Activated naive CD8-positive, alpha-beta T cell treated with anti-CD3 and anti-CD28 coated beads, Interleukin-2, amount 50 U/mL, for 24 hours (primary cell): ENCODE results near the gene FLT1.

Experiments used
- ATAC-seq: fragments of 150-1000 bp; cut with Tn5 transposase; one replicate; pipeline ENCODE4 v1.10.0; 2021
- DNase-seq: peaks from one replicate; pipeline ENCODE4 v3.0.0; 2021
- H3K27ac Mint-ChIP-seq: one replicate; pipeline ENCODE4 v1.8.0; 2021; ENCODE audit warnings: mild to moderate bottlenecking, mixed read lengths
- H3K27me3 Mint-ChIP-seq: one replicate; pipeline ENCODE4 v1.8.0; 2021; ENCODE audit warnings: mixed read lengths
- H3K36me3 Mint-ChIP-seq: one replicate; pipeline ENCODE4 v1.8.0; 2021; ENCODE audit warnings: low read depth, mixed read lengths
- H3K4me1 Mint-ChIP-seq: one replicate; pipeline ENCODE4 v1.8.0; 2021; ENCODE audit warnings: mixed read lengths
- H3K4me3 Mint-ChIP-seq: one replicate; pipeline ENCODE4 v1.8.0; 2021; ENCODE audit warnings: mild to moderate bottlenecking, moderate library complexity, mixed read lengths
- H3K9me3 Mint-ChIP-seq: one replicate; pipeline ENCODE4 v1.8.0; 2021; ENCODE audit warnings: mixed read lengths

The FLT1 gene

GRCh38 chr13:28340272-28340793 lies 154.6 kb downstream of the FLT1 start:
- Mint-ChIP-seq H3K27ac (no peak overlapping the region), H3K4me1 (peaks cover 5% of the 10 kb centered on the region), H3K4me3 (no peak overlapping the region), H3K36me3 (no peaks in the 10 kb centered on the region), H3K27me3 (no peaks in the 10 kb centered on the region), H3K9me3 (no peaks in the 10 kb centered on the region)
- ATAC-seq, result no peak
- DNase-seq, result no peak

- H3K36me3 Mint-ChIP-seq, result no peaks in the 10 kb centered on the region
- H3K27ac Mint-ChIP-seq, result no peak overlapping the region
- no peak for DNase-seq
- ATAC-seq, result no peak
- no peaks in the 10 kb centered on the region for H3K9me3 Mint-ChIP-seq
- H3K27me3 Mint-ChIP-seq, result no peaks in the 10 kb centered on the region
- H3K4me1 Mint-ChIP-seq, result peaks cover 5% of the 10 kb centered on the region
- no peak overlapping the region for H3K4me3 Mint-ChIP-seq
Measured at GRCh38 chr13:28339419-28339818, 155.5 kb downstream of the FLT1 start.

GRCh38 chr13:28338742-28339141 lies 156.2 kb downstream of the FLT1 start:
- Mint-ChIP-seq H3K27me3 (no peaks in the 10 kb centered on the region), H3K36me3 (no peaks in the 10 kb centered on the region), H3K27ac (no peak overlapping the region), H3K4me1 (peaks cover 5% of the 10 kb centered on the region), H3K9me3 (no peaks in the 10 kb centered on the region), H3K4me3 (no peak overlapping the region)
- ATAC-seq (no peak), DNase-seq (no peak)

GRCh38 chr13:28338006-28338574 lies 156.8 kb downstream of the FLT1 start:
- no peaks in the 10 kb centered on the region for H3K36me3 Mint-ChIP-seq
- no peak overlapping the region for H3K27ac Mint-ChIP-seq
- no peak for ATAC-seq
- peaks cover 5% of the 10 kb centered on the region for H3K4me1 Mint-ChIP-seq
- no peaks in the 10 kb centered on the region for H3K27me3 Mint-ChIP-seq
- no peaks in the 10 kb centered on the region for H3K9me3 Mint-ChIP-seq
- DNase-seq, result no peak
- no peak overlapping the region for H3K4me3 Mint-ChIP-seq

- H3K27me3 Mint-ChIP-seq, result no peaks in the 10 kb centered on the region
- peaks cover 5% of the 10 kb centered on the region for H3K4me1 Mint-ChIP-seq
- no peak overlapping the region for H3K27ac Mint-ChIP-seq
- H3K4me3 Mint-ChIP-seq, result no peak overlapping the region
- H3K9me3 Mint-ChIP-seq, result no peaks in the 10 kb centered on the region
- DNase-seq, result no peak
- H3K36me3 Mint-ChIP-seq, result no peaks in the 10 kb centered on the region
- ATAC-seq, result no peak
Measured at GRCh38 chr13:28337166-28338005, 157.5 kb downstream of the FLT1 start.

- H3K4me1 Mint-ChIP-seq, result peaks cover 5% of the 10 kb centered on the region
- no peak overlapping the region for H3K4me3 Mint-ChIP-seq
- no peak for ATAC-seq
- H3K36me3 Mint-ChIP-seq, result no peaks in the 10 kb centered on the region
- H3K27ac Mint-ChIP-seq, result no peak overlapping the region
- H3K27me3 Mint-ChIP-seq, result no peaks in the 10 kb centered on the region
- no peaks in the 10 kb centered on the region for H3K9me3 Mint-ChIP-seq
- DNase-seq, result no peak
Measured at GRCh38 chr13:28336193-28336657, 158.7 kb downstream of the FLT1 start.

- no peak overlapping the region for H3K27ac Mint-ChIP-seq
- H3K36me3 Mint-ChIP-seq, result no peaks in the 10 kb centered on the region
- ATAC-seq, result no peak
- H3K4me1 Mint-ChIP-seq, result no peaks in the 10 kb centered on the region
- H3K4me3 Mint-ChIP-seq, result no peak overlapping the region
- DNase-seq, result no peak
- H3K27me3 Mint-ChIP-seq, result no peaks in the 10 kb centered on the region
- H3K9me3 Mint-ChIP-seq, result no peaks in the 10 kb centered on the region
Measured at GRCh38 chr13:28333204-28333881, 161.6 kb downstream of the FLT1 start.

- H3K4me3 Mint-ChIP-seq, result no peak overlapping the region
- H3K36me3 Mint-ChIP-seq, result no peaks in the 10 kb centered on the region
- H3K27ac Mint-ChIP-seq, result no peak overlapping the region
- DNase-seq, result no peak
- no peaks in the 10 kb centered on the region for H3K27me3 Mint-ChIP-seq
- H3K9me3 Mint-ChIP-seq, result no peaks in the 10 kb centered on the region
- H3K4me1 Mint-ChIP-seq, result no peaks in the 10 kb centered on the region
- no peak for ATAC-seq
Measured at GRCh38 chr13:28329395-28330158, 165.4 kb downstream of the FLT1 start.

- H3K36me3 Mint-ChIP-seq, result no peaks in the 10 kb centered on the region
- no peaks in the 10 kb centered on the region for H3K9me3 Mint-ChIP-seq
- no peak overlapping the region for H3K27ac Mint-ChIP-seq
- ATAC-seq (no peak), DNase-seq (no peak)
- no peak overlapping the region for H3K4me3 Mint-ChIP-seq
- H3K4me1 Mint-ChIP-seq, result peaks cover 4% of the 10 kb centered on the region
- no peaks in the 10 kb centered on the region for H3K27me3 Mint-ChIP-seq
Measured at GRCh38 chr13:28328271-28328607, 166.7 kb downstream of the FLT1 start.

- peaks cover 4% of the 10 kb centered on the region for H3K4me1 Mint-ChIP-seq
- no peak overlapping the region for H3K27ac Mint-ChIP-seq
- H3K9me3 Mint-ChIP-seq, result no peaks in the 10 kb centered on the region
- no peak for DNase-seq
- H3K27me3 Mint-ChIP-seq, result no peaks in the 10 kb centered on the region
- H3K36me3 Mint-ChIP-seq, result no peaks in the 10 kb centered on the region
- ATAC-seq, result no peak
- no peak overlapping the region for H3K4me3 Mint-ChIP-seq
Measured at GRCh38 chr13:28327373-28328270, 167.3 kb downstream of the FLT1 start.

- no peaks in the 10 kb centered on the region for H3K36me3 Mint-ChIP-seq
- no peaks in the 10 kb centered on the region for H3K27me3 Mint-ChIP-seq
Measured at GRCh38 chr13:28326056-28326455, 168.9 kb downstream of the FLT1 start.

GRCh38 chr13:28325022-28325421 lies 169.9 kb downstream of the FLT1 start:
- H3K27ac Mint-ChIP-seq, result no peak overlapping the region
- H3K27me3 Mint-ChIP-seq, result no peaks in the 10 kb centered on the region

More at GRCh38 chr13:28326056-28326455, 168.9 kb downstream of the FLT1 start:
- Mint-ChIP-seq H3K27ac (no peak overlapping the region), H3K9me3 (no peaks in the 10 kb centered on the region), H3K4me3 (no peak overlapping the region), H3K4me1 (peaks cover 4% of the 10 kb centered on the region)
- DNase-seq, result no peak
- ATAC-seq, result no peak

GRCh38 chr13:28324181-28324789 lies 170.6 kb downstream of the FLT1 start:
- H3K4me3 Mint-ChIP-seq, result no peak overlapping the region
- peaks cover 4% of the 10 kb centered on the region for H3K4me1 Mint-ChIP-seq
- DNase-seq (peak; percentile 60), ATAC-seq (peak; percentile 83)
- H3K9me3 Mint-ChIP-seq, result no peaks in the 10 kb centered on the region
- H3K27ac Mint-ChIP-seq, result no peak overlapping the region
- no peaks in the 10 kb centered on the region for H3K36me3 Mint-ChIP-seq
- no peaks in the 10 kb centered on the region for H3K27me3 Mint-ChIP-seq

More at GRCh38 chr13:28325022-28325421, 169.9 kb downstream of the FLT1 start:
- ATAC-seq, result no peak
- H3K9me3 Mint-ChIP-seq, result no peaks in the 10 kb centered on the region
- peaks cover 4% of the 10 kb centered on the region for H3K4me1 Mint-ChIP-seq
- DNase-seq, result no peak
- H3K36me3 Mint-ChIP-seq, result no peaks in the 10 kb centered on the region
- no peak overlapping the region for H3K4me3 Mint-ChIP-seq
